Astrocyte of the spinal cord (primary cell): ENCODE results near the gene AJAP1.

Source experiments
- DNase-seq: peaks from one replicate; pipeline ENCODE4 v3.0.0; 2011; ENCODE audit warnings: low read depth, low spot score
- H3K4me3 ChIP-seq: 2 replicates; pipeline ENCODE4 v1.5.1; 2011; ENCODE audit warnings: low read depth, mild to moderate bottlenecking, low read length, moderate library complexity
- in situ Hi-C: cut with HindIII; loops from 2 replicates; pipeline ENCODE4 v1.10.0; 2017; ENCODE audit warnings: low sequenced_read_pairs
- TF ChIP-seq, protein P1 (sequence below): IDR thresholded peaks from 2 replicates; pipeline ENCODE4 v1.5.1; 2012; ENCODE audit warnings: low read depth, mild to moderate bottlenecking, low read length, inconsistent platforms

AJAP1 gene

GRCh38 chr1:4750177-4750576, 95.8 kb downstream of the AJAP1 start:
- TF ChIP-seq, protein P1, sequence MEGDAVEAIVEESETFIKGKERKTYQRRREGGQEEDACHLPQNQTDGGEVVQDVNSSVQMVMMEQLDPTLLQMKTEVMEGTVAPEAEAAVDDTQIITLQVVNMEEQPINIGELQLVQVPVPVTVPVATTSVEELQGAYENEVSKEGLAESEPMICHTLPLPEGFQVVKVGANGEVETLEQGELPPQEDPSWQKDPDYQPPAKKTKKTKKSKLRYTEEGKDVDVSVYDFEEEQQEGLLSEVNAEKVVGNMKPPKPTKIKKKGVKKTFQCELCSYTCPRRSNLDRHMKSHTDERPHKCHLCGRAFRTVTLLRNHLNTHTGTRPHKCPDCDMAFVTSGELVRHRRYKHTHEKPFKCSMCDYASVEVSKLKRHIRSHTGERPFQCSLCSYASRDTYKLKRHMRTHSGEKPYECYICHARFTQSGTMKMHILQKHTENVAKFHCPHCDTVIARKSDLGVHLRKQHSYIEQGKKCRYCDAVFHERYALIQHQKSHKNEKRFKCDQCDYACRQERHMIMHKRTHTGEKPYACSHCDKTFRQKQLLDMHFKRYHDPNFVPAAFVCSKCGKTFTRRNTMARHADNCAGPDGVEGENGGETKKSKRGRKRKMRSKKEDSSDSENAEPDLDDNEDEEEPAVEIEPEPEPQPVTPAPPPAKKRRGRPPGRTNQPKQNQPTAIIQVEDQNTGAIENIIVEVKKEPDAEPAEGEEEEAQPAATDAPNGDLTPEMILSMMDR = no peak
- no peak for DNase-seq
- in situ Hi-C loops = no loop called here
- no peak overlapping the region for H3K4me3 ChIP-seq

DNA sequence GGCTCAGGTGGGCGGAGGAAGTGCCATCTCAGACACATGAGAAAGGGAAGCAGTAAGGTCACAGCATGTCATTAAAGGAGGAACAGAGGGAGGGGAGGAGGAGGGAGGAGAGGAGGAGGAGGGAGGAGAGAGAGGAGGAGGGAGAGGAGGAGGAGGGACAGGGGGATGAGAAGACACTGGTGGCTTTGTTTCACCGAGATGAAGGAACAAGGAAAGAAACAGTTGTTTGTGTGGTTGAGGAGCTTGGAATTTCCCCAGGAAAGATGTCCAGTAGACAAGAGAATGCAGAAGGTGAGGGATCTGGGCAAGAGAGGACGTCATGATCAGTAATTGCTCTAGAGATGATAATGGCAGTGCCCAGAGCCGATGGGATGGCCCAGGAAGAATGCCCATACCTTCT, 97.7 kb downstream of the AJAP1 start:
- TF ChIP-seq, protein P1 = no peak
- no peak for DNase-seq
- in situ Hi-C loops = no loop called here

DNA sequence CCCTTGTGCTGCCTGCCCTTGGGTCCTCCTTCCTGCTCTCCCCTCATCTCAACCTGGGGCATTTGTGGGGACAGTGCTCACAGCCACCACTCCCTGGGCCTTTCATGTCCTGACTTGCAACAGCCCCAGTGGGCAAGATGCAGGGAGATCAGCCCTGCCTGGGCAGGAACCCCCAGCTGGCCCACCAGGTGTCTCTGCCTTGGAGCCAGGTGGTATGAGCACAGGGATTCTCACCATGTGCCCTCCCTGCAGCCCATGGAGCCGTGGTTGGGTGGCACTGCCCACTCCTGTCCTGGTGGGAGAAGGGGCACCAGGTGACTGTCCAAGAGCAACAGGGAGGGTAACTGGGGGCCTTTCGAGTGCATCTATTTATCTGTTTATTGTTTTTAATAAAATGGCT, 100.4 kb downstream of the AJAP1 start:
- TF ChIP-seq, protein P1 = no peak
- DNase-seq = no peak
- no peak overlapping the region for H3K4me3 ChIP-seq
- in situ Hi-C loops = no loop called here

More for the DNA sequence above, 97.7 kb downstream of the AJAP1 start:
- H3K4me3 ChIP-seq = no peak overlapping the region

DNA sequence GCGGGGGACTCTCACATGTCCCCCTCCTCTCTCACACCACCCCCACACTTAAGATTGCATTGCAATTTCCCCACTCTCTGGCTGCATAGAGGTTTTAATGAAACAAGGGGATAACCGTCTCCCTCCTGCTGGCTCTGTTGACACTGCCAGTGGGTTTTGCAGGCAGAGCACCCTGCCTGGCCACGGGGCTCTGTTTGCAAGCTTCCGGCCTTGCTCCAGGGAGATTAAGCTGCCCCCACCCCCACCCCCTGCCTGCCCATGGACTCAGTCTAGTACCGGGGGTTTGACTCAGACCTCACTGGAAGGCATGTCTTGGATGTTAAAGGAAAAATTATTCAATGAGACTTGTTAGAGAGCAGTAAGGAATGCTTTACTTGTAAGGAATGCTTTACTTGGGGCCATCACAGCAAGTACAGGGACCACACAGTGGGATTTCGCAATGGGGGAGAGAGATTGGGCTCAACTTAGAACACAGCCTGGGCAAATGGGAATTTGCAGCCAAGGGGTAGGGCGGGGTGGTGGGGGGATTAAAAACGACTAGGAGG, 101.0 kb downstream of the AJAP1 start:
- DNase-seq = peak; percentile 17
- H3K4me3 ChIP-seq = no peak overlapping the region
- in situ Hi-C loops = no loop called here
- TF ChIP-seq, protein P1 = no peak

GRCh38 chr1:4755864-4756504, 101.6 kb downstream of the AJAP1 start:
- in situ Hi-C loops = no loop called here

GRCh38 chr1:4756851-4757580, 102.6 kb downstream of the AJAP1 start:
- in situ Hi-C loops = no loop called here

More at GRCh38 chr1:4755864-4756504, 101.6 kb downstream of the AJAP1 start:
- no peak overlapping the region for H3K4me3 ChIP-seq
- TF ChIP-seq, protein P1 = no peak
- no peak for DNase-seq

More at GRCh38 chr1:4756851-4757580, 102.6 kb downstream of the AJAP1 start:
- no peak for DNase-seq
- H3K4me3 ChIP-seq = no peak overlapping the region
- TF ChIP-seq, protein P1 = no peak
